HG03196 (cell line): ENCODE measurements around the gene PIAS4.

Experiments used
- ATAC-seq: cut with Tn5 transposase; IDR thresholded peaks from one replicate; pipeline ENCODE4 v1.9.1; 2021; ENCODE audit not compliant: unreplicated experiment

Gene PIAS4

GRCh38 chr19:4038661-4039423 is 31.3 kb downstream of the PIAS4 start:
- no peak for ATAC-seq

- no peak for ATAC-seq
Observed at GRCh38 chr19:4042064-4042730, 34.7 kb downstream of the PIAS4 start.

- no peak for ATAC-seq
Observed at GRCh38 chr19:4042731-4043082, 35.2 kb downstream of the PIAS4 start.

GRCh38 chr19:4043401-4043800 is 35.9 kb downstream of the PIAS4 start:
- ATAC-seq: no peak

GRCh38 chr19:4043966-4044715 is 36.6 kb downstream of the PIAS4 start:
- ATAC-seq: no peak

- no peak for ATAC-seq
Observed at GRCh38 chr19:4044990-4045465, 37.5 kb downstream of the PIAS4 start.

GRCh38 chr19:4045597-4046361 is 38.2 kb downstream of the PIAS4 start:
- no peak for ATAC-seq

GRCh38 chr19:4046362-4046691 is 38.8 kb downstream of the PIAS4 start:
- no peak for ATAC-seq

GRCh38 chr19:4046946-4047683 is 39.6 kb downstream of the PIAS4 start:
- ATAC-seq: no peak

GRCh38 chr19:4049432-4049831 is 41.9 kb downstream of the PIAS4 start:
- ATAC-seq: no peak

GRCh38 chr19:4051175-4052101 is 43.9 kb downstream of the PIAS4 start:
- ATAC-seq: no peak

GRCh38 chr19:4052114-4052992 is 44.8 kb downstream of the PIAS4 start:
- ATAC-seq: no peak

- no peak for ATAC-seq
Observed at GRCh38 chr19:4052993-4053422, 45.5 kb downstream of the PIAS4 start.

- no peak for ATAC-seq
Observed at GRCh38 chr19:4053423-4054324, 46.1 kb downstream of the PIAS4 start.

GRCh38 chr19:4054441-4055208 is 47.1 kb downstream of the PIAS4 start:
- no peak for ATAC-seq

- ATAC-seq: no peak
Observed at GRCh38 chr19:4055209-4055552, 47.6 kb downstream of the PIAS4 start.
